ENCODE results near the gene OSBPL10. TPM values are rescaled to one million over a fixed set of nuclear protein-coding genes. Genes with fewer than 3 reads are reported as not detected.
"Not testable (repeated sequence)": the region's sequence is repeated elsewhere in the genome, so short reads cannot be mapped to it uniquely, and the experiment has no call there.

The OSBPL10 gene
- total and polyA plus RNA-seq, 4 donors, result 3.9 to 33.0 (median 13.1) TPM

- H3K9ac ChIP-seq (ENCODE audit: insufficient read depth in 1 of 2, low read length in 2 of 2), result no peak overlapping the region
- DNase-seq, result no peak
- H3K27ac ChIP-seq (ENCODE audit: low read depth in 1 of 2, low read length in 1 of 2), result no peak overlapping the region
- H3K4me3 ChIP-seq, result no peak overlapping the region
- H3K36me3 ChIP-seq (ENCODE audit: control insufficient read depth in 4 of 4, insufficient read depth in 4 of 4, low read length in 4 of 4), result no peaks in the 10 kb centered on the region
- peaks cover 0 to 3% (median 0%) of the 10 kb centered on the region in 4 donors for H3K9me3 ChIP-seq (ENCODE audit: control insufficient read depth in 4 of 4, insufficient read depth in 3 of 4, low read length in 3 of 4)
- H3K4me1 ChIP-seq (ENCODE audit: control insufficient read depth in 5 of 5, insufficient read depth in 5 of 5, low read length in 5 of 5), result peaks cover 0 to 7% (median 3%) of the 10 kb centered on the region in 5 donors
- no peaks in the 10 kb centered on the region for H3K27me3 ChIP-seq (ENCODE audit: control insufficient read depth in 3 of 3, insufficient read depth in 3 of 3, low read length in 2 of 3)
- ATAC-seq (ENCODE audit: insufficient read depth, low FRiP score), result no peak
- 89 to 94% methylated on average over 3 of the region's 3 CpGs for WGBS, 2 donors
- TF ChIP-seq, protein P1, sequence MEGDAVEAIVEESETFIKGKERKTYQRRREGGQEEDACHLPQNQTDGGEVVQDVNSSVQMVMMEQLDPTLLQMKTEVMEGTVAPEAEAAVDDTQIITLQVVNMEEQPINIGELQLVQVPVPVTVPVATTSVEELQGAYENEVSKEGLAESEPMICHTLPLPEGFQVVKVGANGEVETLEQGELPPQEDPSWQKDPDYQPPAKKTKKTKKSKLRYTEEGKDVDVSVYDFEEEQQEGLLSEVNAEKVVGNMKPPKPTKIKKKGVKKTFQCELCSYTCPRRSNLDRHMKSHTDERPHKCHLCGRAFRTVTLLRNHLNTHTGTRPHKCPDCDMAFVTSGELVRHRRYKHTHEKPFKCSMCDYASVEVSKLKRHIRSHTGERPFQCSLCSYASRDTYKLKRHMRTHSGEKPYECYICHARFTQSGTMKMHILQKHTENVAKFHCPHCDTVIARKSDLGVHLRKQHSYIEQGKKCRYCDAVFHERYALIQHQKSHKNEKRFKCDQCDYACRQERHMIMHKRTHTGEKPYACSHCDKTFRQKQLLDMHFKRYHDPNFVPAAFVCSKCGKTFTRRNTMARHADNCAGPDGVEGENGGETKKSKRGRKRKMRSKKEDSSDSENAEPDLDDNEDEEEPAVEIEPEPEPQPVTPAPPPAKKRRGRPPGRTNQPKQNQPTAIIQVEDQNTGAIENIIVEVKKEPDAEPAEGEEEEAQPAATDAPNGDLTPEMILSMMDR (IDR thresholded peaks at IDR 0.05; ENCODE audit: control extremely low read depth, extremely low read depth), result no peak
Measured at GRCh38 chr3:31690771-31691170, 290.3 kb downstream of the OSBPL10 start.

- not testable (repeated sequence) for DNase-seq; H3K4me3 ChIP-seq; H3K27me3 ChIP-seq (ENCODE audit: control insufficient read depth in 3 of 3, insufficient read depth in 3 of 3, low read length in 2 of 3); ATAC-seq (ENCODE audit: insufficient read depth, low FRiP score); H3K4me1 ChIP-seq (ENCODE audit: control insufficient read depth in 5 of 5, insufficient read depth in 5 of 5, low read length in 5 of 5); H3K36me3 ChIP-seq (ENCODE audit: control insufficient read depth in 4 of 4, insufficient read depth in 4 of 4, low read length in 4 of 4); H3K27ac ChIP-seq (ENCODE audit: low read depth in 1 of 2, low read length in 1 of 2); H3K9ac ChIP-seq (ENCODE audit: insufficient read depth in 1 of 2, low read length in 2 of 2); H3K9me3 ChIP-seq (ENCODE audit: control insufficient read depth in 4 of 4, insufficient read depth in 3 of 4, low read length in 3 of 4)
- WGBS, 2 donors, result 94 to 95% methylated on average over 4 of the region's 4 CpGs
Measured at GRCh38 chr3:31689523-31689922, 291.5 kb downstream of the OSBPL10 start.

DNA sequence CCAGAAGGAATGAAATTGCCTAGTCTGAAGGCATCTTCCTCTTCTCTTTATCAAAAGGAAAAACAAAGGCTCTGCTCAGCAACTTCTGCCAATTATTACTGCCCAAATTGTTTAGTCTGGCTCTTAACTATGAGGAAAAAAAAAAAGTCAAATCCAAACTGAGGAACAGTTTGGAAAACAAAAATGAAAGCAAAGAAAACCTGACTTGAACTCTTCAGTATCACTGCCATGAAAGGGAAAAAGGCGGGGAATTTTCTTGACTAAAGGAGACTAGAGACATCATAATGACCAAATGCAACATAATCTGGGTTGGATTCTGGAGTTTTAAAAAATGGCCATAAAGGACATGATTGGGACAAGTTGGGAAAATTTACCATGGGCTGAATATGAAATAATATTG lies 292.1 kb downstream of the OSBPL10 start:
- 73 to 78% methylated on average over 1 of the region's 1 CpG for WGBS, 2 donors
- TF ChIP-seq, protein P1 (IDR thresholded peaks at IDR 0.05; ENCODE audit: control extremely low read depth, extremely low read depth), result no peak

GRCh38 chr3:31687020-31687802 lies 293.9 kb downstream of the OSBPL10 start:
- Histone ChIP-seq H3K36me3 (ENCODE audit: control insufficient read depth in 4 of 4, insufficient read depth in 4 of 4, low read length in 4 of 4) (peaks cover 0 to 2% (median 0%) of the 10 kb centered on the region in 4 donors), H3K4me1 (ENCODE audit: control insufficient read depth in 5 of 5, insufficient read depth in 5 of 5, low read length in 5 of 5) (peaks cover 0 to 7% (median 3%) of the 10 kb centered on the region in 5 donors), H3K9ac (ENCODE audit: insufficient read depth in 1 of 2, low read length in 2 of 2) (no peak overlapping the region), H3K27ac (ENCODE audit: low read depth in 1 of 2, low read length in 1 of 2) (no peak overlapping the region), H3K27me3 (ENCODE audit: control insufficient read depth in 3 of 3, insufficient read depth in 3 of 3, low read length in 2 of 3) (no peaks in the 10 kb centered on the region), H3K9me3 (ENCODE audit: control insufficient read depth in 4 of 4, insufficient read depth in 3 of 4, low read length in 3 of 4) (peaks cover 0 to 3% (median 0%) of the 10 kb centered on the region in 4 donors), H3K4me3 (no peak overlapping the region)
- TF ChIP-seq, protein P1 (IDR thresholded peaks at IDR 0.05; ENCODE audit: control extremely low read depth, extremely low read depth), result no peak
- WGBS, 2 donors, result 79 to 86% methylated on average over 6 of the region's 6 CpGs
- no peak for ATAC-seq (ENCODE audit: insufficient read depth, low FRiP score)
- DNase-seq, result no peak

More for the DNA sequence above, 292.1 kb downstream of the OSBPL10 start:
- ATAC-seq (ENCODE audit: insufficient read depth, low FRiP score), result no peak
- H3K36me3 ChIP-seq (ENCODE audit: control insufficient read depth in 4 of 4, insufficient read depth in 4 of 4, low read length in 4 of 4), result no peaks in the 10 kb centered on the region
- no peak overlapping the region for H3K4me3 ChIP-seq
- DNase-seq, result peak in 2 of 3 donors; percentile 42 to 54
- no peak overlapping the region for H3K9ac ChIP-seq (ENCODE audit: insufficient read depth in 1 of 2, low read length in 2 of 2)
- H3K27me3 ChIP-seq (ENCODE audit: control insufficient read depth in 3 of 3, insufficient read depth in 3 of 3, low read length in 2 of 3), result no peaks in the 10 kb centered on the region
- peaks cover 0 to 3% (median 0%) of the 10 kb centered on the region in 4 donors for H3K9me3 ChIP-seq (ENCODE audit: control insufficient read depth in 4 of 4, insufficient read depth in 3 of 4, low read length in 3 of 4)
- peaks cover 0 to 7% (median 3%) of the 10 kb centered on the region in 5 donors for H3K4me1 ChIP-seq (ENCODE audit: control insufficient read depth in 5 of 5, insufficient read depth in 5 of 5, low read length in 5 of 5)
- no peak overlapping the region for H3K27ac ChIP-seq (ENCODE audit: low read depth in 1 of 2, low read length in 1 of 2)
